GM19324 (cell line): ENCODE data around the gene MYO5B.

ENCODE experiments used
- ATAC-seq: cut with Tn5 transposase; IDR thresholded peaks from one replicate; pipeline ENCODE4 v1.9.1; 2021; ENCODE audit warnings: mild to moderate bottlenecking, moderate library complexity; ENCODE audit not compliant: unreplicated experiment, low FRiP score

Gene MYO5B

DNA sequence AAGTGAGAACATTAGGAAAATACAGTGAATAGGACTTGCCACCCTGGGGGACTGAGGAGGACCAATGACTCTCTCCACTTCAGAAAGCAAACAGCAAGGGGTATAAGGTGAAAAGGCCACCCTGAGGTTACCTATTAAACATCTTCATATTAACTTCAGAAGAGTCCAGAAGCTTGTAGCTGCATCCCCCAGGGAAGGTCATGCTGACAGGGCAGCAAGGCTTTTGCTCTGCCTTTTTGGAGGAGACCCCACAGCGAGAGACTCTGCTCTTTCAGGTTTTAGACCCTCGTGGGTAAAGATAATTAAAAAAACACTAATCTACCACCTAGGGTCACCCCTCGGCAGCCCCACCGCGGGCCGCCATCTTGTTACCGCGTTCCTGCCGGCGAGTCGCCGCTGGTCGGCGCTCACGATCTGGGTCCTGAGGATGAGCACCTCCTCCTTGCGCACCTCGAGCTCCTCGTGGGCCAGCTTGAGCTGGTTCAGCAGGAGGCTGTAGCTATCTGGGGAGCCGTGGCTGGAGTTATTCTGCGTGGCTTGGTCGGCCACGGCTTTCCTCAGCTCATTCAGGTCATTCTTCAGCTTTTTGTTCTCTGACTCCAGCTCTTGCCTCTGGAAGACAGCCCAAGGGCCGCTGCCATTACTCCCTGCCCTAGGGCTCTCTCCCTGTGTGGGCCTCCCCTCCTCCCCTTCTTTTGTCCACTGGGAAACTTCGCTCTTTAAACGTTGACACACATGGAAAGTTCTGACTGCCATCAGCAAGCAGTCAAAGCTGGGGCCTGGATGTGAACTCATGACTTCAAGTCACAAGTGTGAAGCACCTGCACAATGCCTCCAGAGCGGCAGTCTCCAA lies 331.0 kb downstream of the MYO5B start:
- no peak for ATAC-seq

DNA sequence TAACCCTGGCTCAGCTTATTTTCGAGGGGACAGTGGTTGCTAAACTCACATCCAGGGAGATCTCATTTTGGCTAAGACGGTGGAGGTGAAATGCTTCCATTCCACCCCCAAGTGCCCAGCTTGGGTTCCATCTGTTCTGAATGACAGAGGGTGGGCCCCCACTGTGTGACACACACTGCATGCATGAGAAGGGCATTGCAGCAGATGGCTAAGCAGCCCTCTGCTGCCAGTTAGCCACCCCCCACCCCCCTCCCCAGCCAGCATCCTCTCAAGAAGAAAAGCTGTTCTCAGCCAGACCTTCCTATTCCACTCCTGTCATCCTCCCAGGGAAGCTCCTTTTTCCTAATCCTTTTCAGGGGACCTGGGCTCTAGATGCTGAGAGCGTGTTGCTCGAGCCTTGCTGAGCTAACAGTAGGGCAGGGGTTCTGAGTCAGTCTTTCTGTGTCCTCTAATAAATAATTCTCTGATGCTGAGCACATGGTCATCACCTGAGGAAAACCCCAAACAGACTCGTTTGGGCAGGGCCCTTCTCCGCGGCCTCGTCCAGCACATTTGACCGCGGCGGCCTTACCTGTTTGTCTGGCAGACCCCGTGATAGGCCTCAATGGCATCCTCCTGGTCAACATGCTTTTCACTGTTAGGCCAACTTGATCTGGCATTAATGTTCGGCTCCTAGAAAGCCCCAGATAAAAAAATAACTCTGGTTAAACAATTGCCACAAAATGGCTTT lies 332.1 kb downstream of the MYO5B start:
- no peak for ATAC-seq

DNA sequence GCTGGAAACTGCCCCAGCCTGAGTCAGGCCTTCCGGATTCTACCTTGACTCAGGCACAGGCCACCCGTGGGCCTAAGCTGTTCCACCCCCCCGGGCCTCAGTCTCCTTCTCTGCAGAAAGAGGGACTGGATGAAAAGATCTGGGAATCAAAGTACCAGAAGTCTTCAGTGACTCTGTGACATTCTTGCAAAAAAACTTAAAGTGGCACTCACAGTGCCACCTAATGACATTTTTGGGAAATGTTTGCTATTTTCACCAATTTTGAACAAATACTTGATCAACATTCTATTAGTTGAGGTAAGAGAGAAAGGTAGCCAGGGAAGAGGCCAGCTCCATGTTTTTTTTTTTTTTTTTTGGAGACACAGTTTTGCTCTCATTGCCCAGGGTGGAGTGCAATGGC lies 333.3 kb downstream of the MYO5B start:
- no peak for ATAC-seq

DNA sequence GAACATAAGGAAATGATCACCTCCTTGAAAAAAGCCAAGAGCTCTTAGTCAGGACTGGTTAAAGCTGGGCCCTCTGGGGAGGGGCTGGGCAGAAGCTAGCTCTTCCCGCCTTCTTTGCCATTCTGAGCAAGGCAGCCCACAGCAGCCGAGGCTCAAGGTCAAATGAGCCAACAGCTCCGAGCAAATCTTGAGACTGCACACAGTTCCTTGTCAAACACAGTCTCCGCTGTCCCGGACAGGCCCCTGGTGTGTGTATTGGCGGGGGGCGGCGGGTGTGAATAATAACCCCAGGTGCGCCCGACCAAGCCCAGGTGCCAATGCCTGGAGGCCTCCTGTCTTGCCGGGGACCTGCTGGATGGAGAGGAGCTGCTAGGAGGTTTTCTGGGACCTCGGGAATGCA lies 335.2 kb downstream of the MYO5B start:
- ATAC-seq = no peak

DNA sequence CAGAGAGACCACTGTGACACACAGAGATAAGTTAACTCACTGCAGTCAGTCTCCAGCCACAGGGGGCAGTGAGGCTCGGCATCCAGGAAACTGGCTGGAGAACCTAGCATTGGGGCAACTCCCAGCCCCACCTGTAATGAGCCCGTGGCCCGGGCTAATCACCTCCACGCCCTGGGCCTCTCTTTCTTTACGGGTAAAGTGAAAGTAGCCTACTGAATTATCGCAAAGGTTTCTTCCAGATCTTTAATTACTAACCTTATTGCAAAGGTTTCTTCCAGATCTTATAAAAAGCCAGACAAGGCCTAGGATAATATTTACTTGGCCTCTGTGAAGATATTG lies 336.0 kb downstream of the MYO5B start:
- ATAC-seq = no peak

DNA sequence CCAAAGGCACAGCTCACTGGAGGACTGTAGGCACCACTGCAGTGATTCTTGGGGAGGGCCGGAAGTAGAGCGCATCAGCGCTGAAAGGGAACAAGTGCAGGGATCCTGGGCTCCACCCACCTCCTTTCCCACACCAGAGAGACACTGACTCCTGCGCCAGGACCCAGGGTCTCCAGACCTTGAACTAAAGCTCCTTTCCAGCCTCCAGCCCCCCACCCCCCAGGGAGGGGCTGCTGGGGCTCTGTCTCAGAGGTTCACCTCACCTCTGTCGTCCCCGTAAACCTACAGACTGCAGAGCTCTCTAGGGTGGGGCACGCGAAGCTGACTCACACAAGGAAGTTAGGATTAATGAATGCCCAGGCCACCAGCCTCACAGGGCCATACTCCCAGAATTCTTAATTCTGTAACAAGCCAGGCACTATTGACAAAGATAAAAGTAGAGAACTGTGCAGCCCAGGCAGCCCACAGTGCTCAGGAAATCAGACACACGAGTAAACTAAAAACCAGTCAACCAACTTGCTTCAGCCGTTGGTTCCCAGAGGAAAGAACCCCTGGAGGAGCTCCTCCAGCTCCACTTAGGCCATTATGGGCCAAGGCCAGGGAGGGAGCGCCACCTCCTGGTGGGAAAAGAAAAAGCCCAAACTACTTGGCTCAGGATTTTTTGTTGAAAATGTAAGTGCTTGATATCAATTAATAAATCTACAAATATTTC lies 336.5 kb downstream of the MYO5B start:
- no peak for ATAC-seq

DNA sequence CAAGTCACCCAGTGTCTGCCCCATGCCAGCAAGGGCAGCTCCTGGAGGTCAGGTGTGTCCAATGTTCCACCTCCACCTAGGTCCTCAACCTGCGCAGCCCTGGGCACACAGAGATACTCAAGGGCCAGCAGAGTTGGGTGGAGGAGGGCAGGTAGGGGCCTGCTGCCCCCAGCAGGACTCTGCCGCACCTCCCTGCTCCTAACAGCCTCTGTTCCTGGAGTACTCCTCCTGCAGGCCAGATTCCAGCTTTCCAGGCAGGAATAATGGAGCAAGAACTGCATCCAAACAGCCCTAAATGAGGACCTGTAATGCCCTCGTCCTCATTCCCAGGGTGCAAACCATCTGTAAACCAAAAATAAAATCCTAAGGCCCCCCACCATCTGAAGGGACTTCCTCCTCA lies 337.2 kb downstream of the MYO5B start:
- ATAC-seq = no peak

DNA sequence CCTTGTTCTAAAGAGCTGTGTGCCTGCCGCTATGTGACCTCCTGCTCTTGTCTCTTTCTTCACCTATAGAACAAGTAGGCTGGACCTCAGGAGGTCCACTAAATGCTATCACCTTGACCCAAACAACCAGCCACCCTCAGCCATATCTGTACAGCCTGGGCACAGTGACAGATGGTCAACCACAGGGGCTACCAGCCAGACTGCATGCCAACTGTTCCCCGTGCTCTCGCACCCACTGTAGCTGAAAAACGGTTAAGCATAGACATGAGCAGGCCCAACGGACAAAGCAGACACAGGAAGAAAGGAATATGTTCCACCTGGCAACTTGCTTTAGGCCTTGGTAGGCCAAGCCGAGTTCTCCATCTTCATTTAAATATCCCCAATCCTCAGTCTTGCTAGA lies 338.5 kb downstream of the MYO5B start:
- no peak for ATAC-seq

DNA sequence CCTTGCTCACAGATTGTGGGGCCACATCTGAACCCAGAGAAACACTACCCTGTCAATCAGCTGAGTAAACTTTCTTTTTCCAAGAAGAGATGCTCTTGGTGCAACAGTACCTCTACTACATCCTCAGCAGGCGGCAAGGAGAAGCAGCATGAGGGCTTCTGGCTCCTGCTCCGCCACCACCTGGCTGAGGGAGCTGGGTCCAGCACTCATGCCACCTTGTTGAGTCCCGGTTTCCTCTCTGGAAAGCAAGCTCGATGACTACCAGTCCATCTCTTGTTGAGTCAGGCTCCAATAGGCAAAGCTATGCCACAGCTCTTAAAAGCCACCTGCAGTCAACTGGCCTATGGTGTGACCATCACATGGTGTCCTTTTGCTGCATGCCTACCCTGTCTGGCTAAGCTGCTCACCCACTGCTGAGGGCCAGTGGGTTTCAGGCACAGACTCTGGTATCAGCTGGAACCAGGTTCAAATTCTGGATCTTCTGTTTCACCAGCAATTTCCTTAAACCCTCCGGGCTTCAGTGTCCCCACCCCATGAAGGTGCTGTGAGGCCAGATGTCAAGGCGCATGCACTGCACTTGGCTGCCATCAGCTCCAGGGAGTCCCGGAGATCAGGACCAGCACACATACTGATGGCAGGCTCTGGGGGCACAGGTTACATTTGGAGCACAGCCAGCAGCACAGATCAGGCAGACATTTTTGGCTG lies 339.1 kb downstream of the MYO5B start:
- ATAC-seq = no peak

DNA sequence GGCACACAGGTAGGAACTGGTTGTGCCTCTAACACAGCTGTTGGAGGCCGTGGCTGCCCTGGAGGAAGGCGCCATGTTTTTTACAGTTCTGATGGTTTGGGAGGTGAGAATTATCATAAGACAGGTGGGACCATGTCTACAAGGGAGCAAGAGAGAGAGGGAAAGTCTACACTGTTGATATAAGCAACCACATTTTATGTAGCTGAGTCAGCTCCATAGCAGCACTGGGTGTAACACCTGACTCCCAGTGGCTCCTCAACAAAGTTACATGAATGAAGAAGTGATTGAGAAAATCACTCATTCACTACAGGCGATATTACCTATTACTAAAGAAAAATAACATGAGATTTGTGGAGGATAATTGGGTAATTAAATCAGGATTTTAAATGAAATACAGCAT lies 340.3 kb downstream of the MYO5B start:
- no peak for ATAC-seq

DNA sequence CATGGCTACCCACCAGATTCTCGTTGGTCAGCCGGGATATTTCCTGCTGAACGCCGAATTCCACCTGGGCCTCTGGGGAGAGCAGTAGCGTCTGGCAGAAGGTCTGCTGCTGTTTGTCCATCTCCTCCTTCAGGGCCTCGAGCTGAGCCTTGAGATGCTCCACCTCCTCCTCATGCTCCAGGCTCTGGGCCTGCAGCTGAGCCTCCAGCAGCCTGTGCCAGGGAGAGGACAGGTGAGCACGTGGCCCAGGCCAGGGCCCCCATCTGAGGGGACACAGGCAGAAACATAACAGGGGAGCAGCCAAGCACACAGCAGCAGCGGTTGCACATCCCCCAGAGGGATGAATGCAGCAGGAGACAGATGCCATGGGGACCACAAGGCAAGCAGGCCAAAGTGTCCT lies 341.5 kb downstream of the MYO5B start:
- ATAC-seq = no peak

DNA sequence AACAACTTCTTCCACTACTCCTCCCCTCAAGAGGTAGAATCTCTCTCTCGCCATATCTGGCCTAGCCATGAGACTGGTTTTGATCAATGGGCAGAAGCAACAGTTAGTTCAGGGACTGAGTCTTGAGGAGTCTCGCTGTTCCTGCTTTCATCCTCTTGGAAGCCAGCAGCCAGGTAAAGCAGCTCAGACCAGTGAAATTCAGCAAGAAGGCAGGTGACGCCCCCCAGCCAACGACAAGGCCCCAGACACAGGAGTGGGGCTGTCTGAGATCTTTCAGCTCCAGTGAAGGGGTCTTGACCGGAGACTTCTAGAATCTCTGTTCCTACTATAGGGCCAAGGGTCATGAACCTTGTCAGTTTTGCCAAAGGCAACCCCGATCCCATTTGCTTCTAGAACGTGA lies 341.9 kb downstream of the MYO5B start:
- no peak for ATAC-seq

DNA sequence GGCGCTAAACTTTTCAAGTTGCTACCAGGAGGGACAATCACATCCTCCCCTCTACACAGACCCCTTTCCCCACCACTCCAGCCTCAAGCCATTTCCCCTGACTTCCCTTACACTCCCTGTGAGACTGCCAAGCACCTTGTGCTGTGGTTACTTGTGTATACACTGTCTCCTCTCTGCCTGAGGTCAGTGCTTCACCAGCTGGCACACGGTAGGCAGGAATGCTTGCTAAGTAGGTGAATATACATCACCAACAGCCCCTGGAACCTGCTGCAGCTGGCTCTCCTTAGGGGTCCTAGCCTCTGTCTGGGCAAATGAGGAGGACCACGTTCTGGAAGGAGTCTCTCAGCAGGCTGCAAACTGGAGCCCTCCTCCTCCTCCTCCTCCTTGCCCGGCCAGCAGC lies 343.3 kb downstream of the MYO5B start:
- no peak for ATAC-seq

DNA sequence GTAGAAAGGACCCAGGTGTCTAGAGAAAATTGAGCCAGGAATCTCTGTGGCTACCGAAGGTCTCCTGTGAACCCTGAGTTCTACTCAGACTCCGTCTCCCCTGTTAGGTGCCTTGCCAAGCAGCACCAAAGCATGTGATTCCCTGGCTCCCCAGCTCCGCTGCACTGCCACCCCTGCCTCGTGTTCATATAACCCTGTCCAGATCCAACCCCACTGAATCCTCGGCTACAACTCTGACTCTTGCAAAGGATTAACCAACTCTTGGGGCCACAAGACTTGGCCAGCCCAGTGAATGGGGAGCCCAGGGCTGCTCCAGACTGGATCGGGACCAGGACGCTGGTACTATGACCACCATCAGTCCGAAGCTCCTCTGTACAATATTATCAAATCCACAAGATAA lies 344.3 kb downstream of the MYO5B start:
- ATAC-seq = no peak

DNA sequence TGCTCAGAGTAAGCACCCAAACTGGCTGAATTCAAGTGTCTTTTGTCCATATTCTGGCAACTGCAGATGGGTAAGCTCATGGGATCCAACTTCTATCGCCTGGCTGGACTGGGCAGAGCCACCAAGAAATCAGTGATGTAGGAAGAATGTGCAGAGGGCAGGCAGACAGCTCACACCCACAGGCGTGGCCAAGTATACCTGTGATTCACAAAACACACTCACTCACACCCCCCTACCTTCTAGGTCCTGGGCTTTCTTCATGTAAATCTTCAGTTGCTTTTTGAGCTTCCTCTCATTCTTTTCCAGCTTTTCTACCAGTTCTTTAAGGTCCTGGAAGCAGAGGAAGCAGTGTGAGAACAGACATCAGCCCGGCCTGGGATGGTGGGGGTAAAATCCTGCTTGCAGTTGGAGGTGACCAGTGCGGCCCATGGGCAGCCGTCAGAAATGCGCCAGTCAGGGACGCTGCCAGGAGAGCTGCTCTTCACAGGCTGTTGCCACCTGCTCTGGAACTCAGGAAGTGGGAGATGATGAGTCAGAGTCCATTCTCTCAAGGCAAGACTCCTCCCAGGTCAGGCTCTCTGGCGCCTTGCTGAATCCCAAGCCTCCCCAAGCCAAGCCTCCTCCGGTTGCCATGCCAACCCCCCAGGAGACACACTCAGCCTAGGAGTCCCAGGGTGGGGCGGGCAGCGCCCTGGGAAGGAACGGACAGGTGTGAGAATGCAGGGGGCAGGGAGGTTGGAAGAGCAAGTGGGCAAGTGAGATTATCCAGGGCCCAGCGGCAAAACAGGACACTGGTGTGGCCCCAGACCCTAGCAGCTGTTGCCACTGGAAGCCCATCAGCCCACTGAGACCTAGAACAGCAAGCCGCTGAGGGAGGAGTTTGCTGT lies 345.4 kb downstream of the MYO5B start:
- no peak for ATAC-seq

DNA sequence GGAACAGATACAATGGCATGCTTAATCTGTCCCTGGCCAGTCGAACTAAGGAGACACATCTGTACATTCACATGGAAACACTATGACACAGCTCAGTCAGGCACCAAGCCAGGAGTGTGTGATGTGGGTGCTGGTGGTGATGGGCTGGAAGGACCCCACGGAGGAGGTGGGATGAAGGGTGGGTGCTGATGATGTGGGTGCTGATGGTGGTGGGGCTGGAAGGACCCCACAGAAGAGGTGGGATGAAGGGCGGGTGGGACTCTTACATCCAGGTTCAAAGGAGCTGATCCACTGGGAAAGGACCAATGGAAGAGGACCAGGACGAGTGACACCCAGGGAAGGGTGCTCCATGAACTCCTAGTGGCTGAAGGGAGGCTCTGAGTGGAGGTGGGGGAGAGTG lies 346.8 kb downstream of the MYO5B start:
- ATAC-seq = no peak

DNA sequence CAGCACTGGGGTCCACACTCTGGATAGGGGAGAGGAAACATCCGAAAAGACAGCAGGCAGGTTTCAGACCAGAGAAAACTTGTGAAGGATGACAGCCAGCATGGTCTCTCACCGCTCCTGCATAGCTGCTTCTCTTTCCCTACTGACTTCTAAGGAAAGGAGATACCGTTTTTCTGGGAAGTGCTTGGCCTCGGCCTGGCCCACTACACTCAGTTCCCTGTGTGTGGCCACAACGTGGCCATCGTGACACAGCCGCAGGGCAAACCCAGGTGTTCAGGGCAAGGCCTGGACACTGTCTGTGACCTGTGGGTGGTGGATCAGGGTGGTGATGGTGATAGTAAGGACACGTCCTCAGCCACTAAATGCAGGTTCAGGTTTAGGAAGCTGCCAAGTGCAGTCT lies 347.4 kb downstream of the MYO5B start:
- no peak for ATAC-seq

DNA sequence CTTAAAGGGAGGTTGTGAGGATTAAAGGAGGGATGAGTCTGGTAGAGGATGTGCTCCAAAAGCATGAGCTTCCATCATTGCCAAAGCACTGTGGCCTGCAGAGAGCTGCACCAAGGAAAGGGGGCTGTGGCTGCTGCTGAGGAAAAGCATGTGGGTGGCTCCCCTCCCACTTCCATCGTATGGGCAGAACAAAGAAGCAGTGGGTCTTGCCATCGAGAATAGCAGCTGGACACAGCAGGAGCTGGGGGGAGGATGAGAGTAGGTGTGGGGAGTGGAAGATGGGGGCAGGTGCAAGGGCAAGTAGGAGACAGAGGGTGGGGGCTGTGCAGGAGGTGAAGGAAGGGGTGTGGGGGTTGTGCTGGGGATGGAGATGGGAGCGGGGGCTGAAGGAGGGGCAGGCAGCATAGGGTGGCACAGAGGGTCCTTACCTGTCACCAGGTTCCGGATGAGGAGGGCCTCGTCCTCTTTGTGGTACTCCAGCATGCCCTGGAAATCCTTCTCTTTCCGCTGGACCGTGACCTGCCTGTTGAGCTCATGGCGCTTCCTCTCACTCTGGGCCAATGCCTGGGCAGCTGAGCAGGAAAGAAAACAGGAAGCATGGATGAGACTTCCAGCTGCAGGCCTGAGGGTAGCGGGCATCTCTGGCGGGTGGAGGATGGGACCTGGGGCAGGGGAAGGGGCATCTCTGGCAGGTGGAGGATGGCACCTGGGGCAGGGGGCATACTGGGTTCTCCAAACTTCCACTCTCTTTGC lies 348.1 kb downstream of the MYO5B start:
- ATAC-seq = no peak

DNA sequence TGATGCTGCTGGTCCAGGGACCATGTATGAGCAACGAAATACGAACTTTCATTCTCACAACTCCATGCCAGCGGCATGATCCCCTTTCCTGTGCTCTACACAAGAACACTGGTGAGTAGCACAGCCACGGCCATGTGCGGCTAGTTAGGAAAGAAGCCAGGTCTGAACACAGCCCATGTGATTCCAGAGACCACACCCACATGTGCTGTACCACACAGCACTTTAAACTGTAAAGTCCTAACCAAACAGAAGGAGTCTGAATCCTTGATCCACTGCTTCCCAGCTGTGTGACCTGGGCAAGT lies 348.6 kb downstream of the MYO5B start:
- no peak for ATAC-seq
